Ovary (tissue), 9 donors: ENCODE results near the gene CER1. TPM values are rescaled to one million over a fixed set of nuclear protein-coding genes. Genes with fewer than 3 reads are reported as not detected.

Experiments
- DNase-seq, 5 donors: peaks; one replicate each; pipeline ENCODE4 v3.0.0-alpha.2; 2019 to 2020
- H3K27ac ChIP-seq, 2 donors: fragments of 200-600 bp; one replicate each; pipeline versions ENCODE4 v1.5.1 to v1.8.0; 2019 to 2022
- H3K27me3 ChIP-seq: fragments of 200-600 bp; one replicate; pipeline ENCODE4 v1.8.0; 2022
- H3K36me3 ChIP-seq: fragments of 200-600 bp; sonication (generic); one replicate; pipeline ENCODE4 v1.5.1; 2019
- H3K4me1 ChIP-seq: one replicate; pipeline ENCODE4 v1.8.1; 2013; ENCODE audit warnings: mild to moderate bottlenecking, moderate library complexity; ENCODE audit not compliant: insufficient read depth
- H3K4me3 ChIP-seq: fragments of 200-600 bp; sonication (generic); one replicate; pipeline ENCODE4 v1.5.1; 2017
- H3K9me3 ChIP-seq, 2 donors: fragments of 200-600 bp in 1 of 2; sonication (generic) in 1 of 2; one replicate each; pipeline versions ENCODE4 v1.5.1 to v1.8.1; 2013 to 2019; ENCODE audit warnings: mild to moderate bottlenecking in 1 of 2, moderate library complexity in 1 of 2
- EP300 ChIP-seq: sonication (generic); formaldehyde crosslinking; IDR thresholded peaks from one replicate; pipeline ENCODE4 v1.6.1; 2017; ENCODE audit warnings: antibody characterized with exemption
- POLR2A ChIP-seq: fragments of 450-650 bp; IDR thresholded peaks from one replicate; pipeline ENCODE4 v1.6.1; 2017; ENCODE audit warnings: antibody characterized with exemption, mild to moderate bottlenecking, moderate library complexity
- WGBS, 3 donors: extraction: QIAGEN DNeasy Blood & Tissue Kit in 1 of 3; methylation state at CpG; one replicate each; pipeline versions ENCODE4 v1.1.5 to v1.1.7; 2013 to 2017; 5-methylcytosine and 5-hydroxymethylcytosine counted together
- intact Hi-C, 4 donors: fragments of 100-400 bp; cut with DNase I; formaldehyde crosslinking; loops; one replicate each; pipeline versions ENCODE4 v1.11.0 to v1.15.1; 2022 to 2023
- polyA plus RNA-seq, 2 donors: library from polyadenylated mRNA; stranded (reverse); fragments of 200-250 nt in 1 of 2; fragments of 350-450 nt in 1 of 2; fragmentation: Illumina TruSeq in 1 of 2; extraction: RNeasy Lipid Tissue Mini Kit (QIAGEN cat#74804) in 1 of 2; gene quantifications; one replicate each; pipeline ENCODE4 v1.2.3, GENCODE V29; 2013 to 2014
- total RNA-seq, 7 donors: library from RNA; depleted of rRNA in 2 of 7; stranded (reverse); fragments of >200 nt in 2 of 7; fragmentation: NEBNext Ultra II Directional in 3 of 7; extraction: Animal tissue kit (Norgen Biotek cat#: 25700) in 3 of 7; gene quantifications; one replicate each; pipeline versions ENCODE4 v1.1.0 to v1.2.4, GENCODE V29; 2016 to 2023
- TF ChIP-seq, protein P1 (sequence below), 3 donors: fragments of 450-650 bp in 2 of 3; fragments of 200-600 bp in 1 of 3; IDR thresholded peaks; one replicate each; pipeline versions ENCODE4 v1.5.1 to v1.8.0; 2016 to 2022; ENCODE audit warnings: antibody characterized with exemption in 3 of 3, mild to moderate bottlenecking in 1 of 3
- donor health status: DM: no; HTN: no; CAD: no; lungs with moderate emphysema.
- donor health status: DM: no; HTN: no; CAD: no.
- donor health status: Bipolar disorder and iron deficiency.
- donor health status: DM: yes; HTN: yes; CAD: no.
- donor health status: DM: no; HTN: no; CAD: no.
- donor health status: DM: yes; HTN: yes; CAD: no.

CER1 gene
- total and polyA plus RNA-seq, 9 donors: not detected

DNA sequence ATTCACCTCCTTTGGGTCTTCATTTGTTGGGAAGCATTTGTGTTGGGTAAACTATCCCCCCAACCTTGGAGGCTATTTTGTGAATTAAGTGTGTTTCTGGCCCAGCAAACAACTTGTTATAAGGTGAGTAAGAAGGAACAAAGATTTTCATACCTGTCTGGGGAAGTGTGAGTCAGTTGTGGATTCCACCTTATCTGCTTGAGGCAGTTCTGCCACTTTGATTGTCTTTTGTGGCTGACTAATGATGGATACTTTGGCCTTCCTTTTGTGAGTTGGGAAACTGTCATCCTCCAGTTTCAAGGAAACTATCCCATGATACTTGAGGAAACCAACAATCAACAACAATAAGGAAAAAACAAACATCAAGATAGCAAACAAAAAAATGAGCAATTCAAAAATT, 24.6 kb upstream of the CER1 start:
- H3K36me3 ChIP-seq: no peaks in the 10 kb centered on the region
- no peak overlapping the region for H3K27ac ChIP-seq
- intact Hi-C loops: no loop called here
- no peaks in the 10 kb centered on the region for H3K27me3 ChIP-seq
- no peak overlapping the region for H3K4me3 ChIP-seq
- no peaks in the 10 kb centered on the region for H3K4me1 ChIP-seq
- H3K9me3 ChIP-seq: no peaks in the 10 kb centered on the region
- no peak for DNase-seq
- TF ChIP-seq, protein P1, sequence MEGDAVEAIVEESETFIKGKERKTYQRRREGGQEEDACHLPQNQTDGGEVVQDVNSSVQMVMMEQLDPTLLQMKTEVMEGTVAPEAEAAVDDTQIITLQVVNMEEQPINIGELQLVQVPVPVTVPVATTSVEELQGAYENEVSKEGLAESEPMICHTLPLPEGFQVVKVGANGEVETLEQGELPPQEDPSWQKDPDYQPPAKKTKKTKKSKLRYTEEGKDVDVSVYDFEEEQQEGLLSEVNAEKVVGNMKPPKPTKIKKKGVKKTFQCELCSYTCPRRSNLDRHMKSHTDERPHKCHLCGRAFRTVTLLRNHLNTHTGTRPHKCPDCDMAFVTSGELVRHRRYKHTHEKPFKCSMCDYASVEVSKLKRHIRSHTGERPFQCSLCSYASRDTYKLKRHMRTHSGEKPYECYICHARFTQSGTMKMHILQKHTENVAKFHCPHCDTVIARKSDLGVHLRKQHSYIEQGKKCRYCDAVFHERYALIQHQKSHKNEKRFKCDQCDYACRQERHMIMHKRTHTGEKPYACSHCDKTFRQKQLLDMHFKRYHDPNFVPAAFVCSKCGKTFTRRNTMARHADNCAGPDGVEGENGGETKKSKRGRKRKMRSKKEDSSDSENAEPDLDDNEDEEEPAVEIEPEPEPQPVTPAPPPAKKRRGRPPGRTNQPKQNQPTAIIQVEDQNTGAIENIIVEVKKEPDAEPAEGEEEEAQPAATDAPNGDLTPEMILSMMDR (IDR thresholded peaks at IDR 0.05): no peak
- TF ChIP-seq POLR2A: no peak
- no peak for TF ChIP-seq EP300

DNA sequence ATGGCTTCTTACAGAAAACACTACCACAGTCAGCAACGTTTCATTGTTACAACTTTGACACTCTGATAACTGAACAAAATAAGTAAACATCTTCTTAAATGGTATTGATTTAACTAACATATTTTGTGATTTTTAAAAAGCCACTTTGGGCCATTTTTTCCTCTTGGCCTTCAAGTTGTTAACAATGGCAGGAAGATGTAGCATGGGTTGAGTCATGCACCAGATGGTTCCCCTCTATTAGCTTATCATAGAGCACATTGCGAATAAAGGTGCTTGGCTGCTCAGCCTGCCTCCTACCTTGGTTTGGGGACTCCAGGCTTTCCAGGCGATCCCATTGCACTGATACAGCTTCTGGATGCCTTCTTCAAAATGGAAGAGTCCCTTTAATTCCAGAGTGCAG, 24.1 kb upstream of the CER1 start:
- TF ChIP-seq EP300: no peak
- TF ChIP-seq, protein P1 (IDR thresholded peaks at IDR 0.05): no peak
- TF ChIP-seq POLR2A: no peak
- WGBS, 3 donors: 79 to 95% (median 94%) methylated on average over 3 of the region's 3 CpGs
- intact Hi-C loops: no loop called here
- DNase-seq: no peak
- Histone ChIP-seq H3K4me3 (no peak overlapping the region), H3K9me3 (no peaks in the 10 kb centered on the region), H3K27ac (no peak overlapping the region), H3K36me3 (no peaks in the 10 kb centered on the region), H3K4me1 (no peaks in the 10 kb centered on the region), H3K27me3 (no peaks in the 10 kb centered on the region)

DNA sequence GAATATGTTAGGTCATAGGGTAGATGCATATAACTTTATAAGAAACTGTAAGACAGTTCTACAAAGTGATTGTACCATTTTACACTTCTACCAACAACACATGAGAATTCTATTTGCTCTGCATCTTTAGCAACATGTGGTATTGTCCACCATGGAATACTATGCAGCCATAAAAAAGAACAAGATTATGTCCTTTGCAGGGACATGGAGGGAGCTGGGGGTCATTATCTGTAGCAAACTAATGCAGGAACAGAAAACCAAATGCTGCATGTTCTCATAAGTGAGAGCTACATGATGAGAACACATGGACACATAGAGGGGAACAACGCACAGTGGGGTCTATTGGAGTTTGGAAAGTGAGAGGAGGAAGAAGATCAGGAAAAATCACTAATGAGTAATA, 22.2 kb upstream of the CER1 start:
- TF ChIP-seq, protein P1 (IDR thresholded peaks at IDR 0.05): no peak
- TF ChIP-seq POLR2A (no peak), EP300 (no peak)
- no peak overlapping the region for H3K27ac ChIP-seq

DNA sequence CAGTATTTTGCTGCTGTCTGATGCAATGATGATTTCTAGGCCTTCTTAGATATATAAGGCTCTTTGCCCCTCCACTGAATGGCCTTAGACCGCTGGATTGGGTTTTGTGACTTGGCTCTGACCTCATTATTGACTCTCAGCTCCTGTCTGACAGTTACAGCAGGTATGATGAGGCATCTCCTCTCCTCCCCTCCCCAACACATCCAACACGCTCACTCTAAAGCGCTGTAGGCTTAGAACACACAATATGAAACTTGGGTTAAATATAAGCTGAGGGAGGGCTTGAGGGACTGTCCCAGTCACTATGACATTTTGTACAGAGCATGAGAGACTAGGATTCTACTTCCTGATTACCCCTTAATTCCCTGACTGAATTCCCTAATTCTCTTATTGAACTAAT, 18.8 kb upstream of the CER1 start:
- Histone ChIP-seq H3K27me3 (no peaks in the 10 kb centered on the region), H3K4me3 (no peak overlapping the region), H3K27ac (no peak overlapping the region), H3K9me3 (no peaks in the 10 kb centered on the region), H3K4me1 (no peaks in the 10 kb centered on the region), H3K36me3 (no peaks in the 10 kb centered on the region)
- no peak for DNase-seq
- TF ChIP-seq POLR2A (no peak), EP300 (no peak)
- TF ChIP-seq, protein P1 (IDR thresholded peaks at IDR 0.05): no peak
- WGBS, 3 donors: 90 to 92% (median 90%) methylated on average over 3 of the region's 3 CpGs
- intact Hi-C loops: no loop called here

More for the DNA sequence above, 22.2 kb upstream of the CER1 start:
- no peaks in the 10 kb centered on the region for H3K9me3 ChIP-seq
- H3K4me1 ChIP-seq: no peaks in the 10 kb centered on the region
- DNase-seq: no peak
- 97 to 100% (median 100%) methylated on average over 1 of the region's 1 CpG for WGBS, 3 donors
- intact Hi-C loops: no loop called here
- H3K36me3 ChIP-seq: no peaks in the 10 kb centered on the region
- no peaks in the 10 kb centered on the region for H3K27me3 ChIP-seq
- H3K4me3 ChIP-seq: no peak overlapping the region

- intact Hi-C loops: no loop called here
- Histone ChIP-seq H3K4me3 (no peak overlapping the region), H3K27ac (no peak overlapping the region), H3K9me3 (no peaks in the 10 kb centered on the region), H3K36me3 (no peaks in the 10 kb centered on the region), H3K27me3 (no peaks in the 10 kb centered on the region), H3K4me1 (no peaks in the 10 kb centered on the region)
- TF ChIP-seq EP300 (no peak), POLR2A (no peak)
- TF ChIP-seq, protein P1 (IDR thresholded peaks at IDR 0.05): no peak
- 74 to 89% (median 88%) methylated on average over 5 of the region's 5 CpGs for WGBS, 3 donors
- DNase-seq: no peak
These were observed 10.6 kb upstream of the CER1 start for GRCh38 chr9:14733133-14733532.
